HG03558 (cell line): ENCODE data around the gene CNTFR.

Source experiments
- ATAC-seq: cut with Tn5 transposase; IDR thresholded peaks from one replicate; pipeline ENCODE4 v1.9.1; 2021; ENCODE audit warnings: moderate number of reproducible peaks; ENCODE audit not compliant: unreplicated experiment; ENCODE audit errors: extremely low read depth

CNTFR gene

GRCh38 chr9:34591248-34591916 is 1.9 kb upstream of the CNTFR start:
- ATAC-seq = no peak

DNA sequence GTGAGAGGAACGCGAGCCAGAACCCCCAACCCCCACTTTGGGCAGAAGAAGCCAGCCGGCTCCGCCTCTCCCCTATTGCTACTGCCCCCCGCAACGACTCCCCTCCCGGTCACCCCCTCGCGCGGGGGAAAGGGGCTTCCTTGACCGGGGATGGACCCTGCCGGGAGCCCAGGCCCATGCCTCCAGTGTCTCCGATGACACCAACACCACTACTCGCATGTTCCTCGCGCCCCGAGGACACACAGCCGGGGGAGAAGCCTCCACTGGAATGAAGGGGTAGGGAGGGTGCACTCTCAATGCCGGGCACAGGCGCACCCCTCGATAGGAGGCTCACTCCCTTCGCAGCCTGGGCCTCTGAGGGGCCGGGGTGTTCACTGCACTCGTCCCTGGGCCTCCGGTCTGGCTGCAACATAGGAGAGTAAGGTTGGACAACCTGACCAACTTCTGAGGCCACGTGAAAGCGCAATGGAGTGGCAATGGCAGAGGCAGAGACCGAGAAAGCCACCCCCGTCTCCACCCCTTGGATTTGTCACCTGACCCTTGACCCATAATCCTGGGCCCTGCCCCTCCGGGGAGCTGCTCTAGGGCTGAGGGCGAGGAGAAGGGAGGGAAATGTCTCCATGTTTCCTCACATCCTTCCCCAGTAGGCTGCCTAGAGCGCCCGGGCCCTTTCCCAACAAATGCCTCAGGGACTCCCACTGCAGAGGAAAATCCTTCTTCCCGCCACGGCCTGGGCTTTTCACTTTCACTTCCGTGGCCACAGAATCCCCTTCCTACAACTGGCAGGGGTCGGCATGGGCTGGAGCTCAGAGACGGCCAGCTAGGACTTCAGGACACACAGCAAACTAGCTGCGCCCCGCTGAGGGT is 1.1 kb upstream of the CNTFR start:
- ATAC-seq = no peak

DNA sequence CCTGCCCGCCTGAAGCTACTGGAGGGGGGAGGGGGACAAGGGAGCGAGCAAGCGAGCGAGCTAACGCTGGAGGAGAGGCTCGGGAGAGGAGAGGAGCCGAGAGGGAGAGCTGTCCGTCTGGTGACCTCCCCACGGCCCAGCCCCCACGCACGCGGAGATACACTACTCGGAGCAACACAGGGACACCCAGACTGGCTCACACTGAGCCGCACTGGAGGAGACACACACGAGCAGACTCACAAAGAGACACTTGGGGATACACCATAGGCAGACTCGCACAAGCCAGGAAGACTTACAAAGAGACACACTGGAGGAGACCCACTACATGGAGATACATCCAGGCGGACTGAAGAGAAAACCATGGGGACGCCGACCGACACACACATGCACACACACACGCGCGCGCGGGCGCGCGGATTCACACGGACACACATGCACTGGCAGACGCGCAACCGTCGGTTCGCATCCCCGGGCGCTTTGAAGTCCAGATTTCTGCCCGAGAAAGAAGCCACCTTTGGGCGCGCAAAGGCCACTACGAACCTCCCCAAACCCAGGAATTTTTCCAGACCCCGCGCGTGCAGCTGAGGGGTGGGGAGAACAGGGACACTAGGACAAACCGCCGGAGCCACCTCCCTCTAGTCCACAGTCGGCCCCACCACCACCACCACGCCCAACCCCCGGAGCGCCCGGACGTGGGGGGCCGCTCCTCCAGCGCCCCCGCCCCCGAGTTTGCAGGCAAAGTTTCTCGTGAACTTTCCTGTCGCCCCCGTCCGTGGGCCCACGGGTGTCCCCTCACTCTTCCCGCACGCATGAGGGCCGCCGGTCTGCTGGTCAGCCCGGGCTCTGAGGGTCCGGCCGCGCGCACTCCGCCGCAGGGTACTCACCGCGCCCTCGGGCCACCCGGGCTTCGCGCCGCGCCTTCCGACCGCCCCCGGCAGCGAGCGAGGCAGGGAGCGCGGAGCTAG is 571 bp downstream of the CNTFR start:
- ATAC-seq = no peak

- ATAC-seq = no peak
Measured at GRCh38 chr9:34587271-34587670, 2.3 kb downstream of the CNTFR start.

DNA sequence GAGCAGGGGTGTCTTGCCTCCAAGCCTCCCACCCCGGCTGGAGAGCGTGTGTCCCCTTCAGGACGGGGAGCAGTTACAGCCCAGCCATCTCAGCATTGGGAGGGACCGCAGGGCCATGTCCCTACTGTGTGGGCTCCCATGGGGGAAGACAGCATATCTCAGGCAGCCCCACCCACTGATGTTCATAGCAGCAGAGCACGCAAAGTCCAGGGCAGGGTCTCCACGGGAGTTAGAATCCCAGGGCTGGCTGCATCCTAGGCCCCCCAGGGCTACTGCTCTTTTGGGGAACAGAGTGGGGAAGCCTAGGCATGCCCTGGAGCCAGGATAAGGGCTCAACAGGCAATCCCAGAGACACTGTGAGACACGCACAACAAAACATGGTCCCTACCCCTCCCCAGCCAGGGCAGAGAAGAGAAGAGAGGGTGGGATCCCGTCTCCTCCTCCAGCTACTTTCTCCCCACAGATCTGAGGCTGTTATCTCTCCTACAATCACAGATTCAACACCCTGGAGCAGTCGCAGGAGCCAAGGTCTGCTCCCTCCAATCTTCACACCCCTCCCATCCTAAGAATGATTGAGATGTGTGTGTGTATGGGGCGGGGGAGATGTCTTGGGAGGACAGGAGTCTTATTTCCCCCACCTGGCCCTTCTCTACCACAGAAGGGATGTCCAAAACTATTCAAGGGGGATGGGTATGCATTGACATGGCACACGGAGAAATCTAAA is 3.4 kb downstream of the CNTFR start:
- ATAC-seq = no peak

GRCh38 chr9:34584970-34585369 is 4.6 kb downstream of the CNTFR start:
- no peak for ATAC-seq

DNA sequence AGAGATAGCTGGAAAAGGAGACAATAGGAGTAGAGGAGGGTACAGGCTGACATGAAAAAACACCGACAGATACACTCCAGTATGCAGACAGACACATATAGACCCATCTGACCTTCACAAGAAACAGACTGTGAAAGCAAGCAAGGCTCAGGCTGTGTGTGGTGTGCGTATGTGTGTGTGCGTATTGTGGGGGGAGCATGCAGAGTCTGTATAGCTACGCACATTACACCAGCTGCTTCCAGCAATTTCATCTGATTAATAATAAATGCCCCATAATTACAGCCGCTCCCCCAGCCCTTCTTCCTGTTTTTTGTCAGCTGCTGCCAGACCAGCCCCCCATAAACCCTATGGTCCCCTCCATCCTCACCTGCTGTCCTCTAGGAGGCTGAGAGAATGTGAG is 6.7 kb downstream of the CNTFR start:
- no peak for ATAC-seq

GRCh38 chr9:34581318-34581717 is 8.2 kb downstream of the CNTFR start:
- no peak for ATAC-seq

- no peak for ATAC-seq
Measured at GRCh38 chr9:34580358-34580757, 9.2 kb downstream of the CNTFR start.

GRCh38 chr9:34579808-34580163 is 9.7 kb downstream of the CNTFR start:
- no peak for ATAC-seq

DNA sequence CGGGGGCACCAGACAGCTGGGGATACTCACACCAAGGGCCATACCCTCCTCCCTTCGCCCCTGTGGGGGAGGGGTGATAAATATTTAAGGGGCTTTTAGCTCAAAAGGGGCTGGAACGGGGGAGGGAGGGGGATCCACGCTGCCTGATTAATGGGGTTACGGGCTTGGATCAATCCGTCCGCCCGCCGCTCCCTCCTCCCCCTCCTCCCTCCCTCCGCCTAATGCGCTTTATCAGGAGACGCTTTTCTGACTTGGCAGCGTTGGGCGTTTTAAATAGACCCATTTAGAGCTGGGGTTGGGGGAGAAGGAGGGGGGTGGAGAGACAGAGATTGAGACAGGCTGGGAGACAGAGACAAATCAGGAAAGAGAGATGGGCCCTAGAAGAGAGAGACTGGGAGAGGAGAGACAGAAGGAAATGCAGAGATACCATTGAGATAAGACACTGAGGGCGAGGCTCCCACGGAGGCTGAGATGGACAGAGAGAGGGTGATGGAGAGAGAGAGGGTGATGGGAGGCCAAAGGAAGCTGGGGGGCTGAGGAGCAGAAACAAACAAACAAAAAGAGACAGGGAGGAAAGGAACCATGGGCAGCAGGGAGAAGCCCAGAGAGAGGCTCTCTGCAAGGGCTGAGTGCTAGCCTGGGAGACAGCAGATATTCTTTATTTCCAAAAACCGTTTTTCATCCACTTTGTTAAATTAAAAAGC is 10.3 kb downstream of the CNTFR start:
- no peak for ATAC-seq

- ATAC-seq = no peak
Measured at GRCh38 chr9:34578241-34579103, 11.1 kb downstream of the CNTFR start.

DNA sequence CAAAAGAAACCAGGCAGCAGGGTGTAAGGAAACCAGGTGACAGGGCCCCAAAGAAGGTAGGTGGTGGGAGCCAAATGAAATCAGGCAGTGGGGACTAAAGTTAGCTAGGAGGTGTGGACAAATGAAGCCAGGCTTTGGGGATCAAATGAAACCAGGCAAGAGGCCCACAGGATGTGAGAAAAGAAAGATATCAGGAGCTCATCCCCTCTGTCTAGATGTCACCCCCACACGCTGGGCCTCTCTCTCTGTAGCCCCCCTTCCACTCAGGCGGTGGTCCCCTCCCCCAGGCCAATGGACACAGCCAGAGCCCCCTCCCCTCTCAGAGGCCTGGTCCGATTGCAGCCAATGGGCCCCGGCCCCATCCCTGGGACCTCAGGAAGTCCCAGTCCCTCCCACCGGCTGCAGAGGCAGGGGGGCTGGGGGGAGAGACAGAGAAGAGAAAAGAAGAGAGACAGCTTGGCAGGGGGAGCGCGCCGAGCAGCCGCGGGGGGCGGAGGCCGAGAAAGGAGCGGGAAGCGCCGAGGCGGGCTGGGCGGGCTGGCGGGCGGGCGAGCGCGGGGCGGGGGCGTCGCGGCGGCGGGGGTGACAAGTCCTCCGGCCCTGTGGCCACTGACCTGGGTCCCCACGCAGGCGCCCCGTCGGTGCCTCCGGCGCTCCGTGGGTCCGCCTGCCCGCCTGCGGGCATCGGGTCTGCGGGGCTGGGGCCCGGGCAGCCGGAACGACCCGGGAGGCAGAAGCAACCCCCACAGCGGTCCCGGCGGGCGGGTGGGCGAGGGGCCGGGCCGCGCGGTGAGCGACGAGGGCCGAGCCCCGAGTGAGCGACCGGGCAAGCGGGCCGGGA is 11.9 kb downstream of the CNTFR start:
- no peak for ATAC-seq

GRCh38 chr9:34576597-34577399 is 12.7 kb downstream of the CNTFR start:
- no peak for ATAC-seq

DNA sequence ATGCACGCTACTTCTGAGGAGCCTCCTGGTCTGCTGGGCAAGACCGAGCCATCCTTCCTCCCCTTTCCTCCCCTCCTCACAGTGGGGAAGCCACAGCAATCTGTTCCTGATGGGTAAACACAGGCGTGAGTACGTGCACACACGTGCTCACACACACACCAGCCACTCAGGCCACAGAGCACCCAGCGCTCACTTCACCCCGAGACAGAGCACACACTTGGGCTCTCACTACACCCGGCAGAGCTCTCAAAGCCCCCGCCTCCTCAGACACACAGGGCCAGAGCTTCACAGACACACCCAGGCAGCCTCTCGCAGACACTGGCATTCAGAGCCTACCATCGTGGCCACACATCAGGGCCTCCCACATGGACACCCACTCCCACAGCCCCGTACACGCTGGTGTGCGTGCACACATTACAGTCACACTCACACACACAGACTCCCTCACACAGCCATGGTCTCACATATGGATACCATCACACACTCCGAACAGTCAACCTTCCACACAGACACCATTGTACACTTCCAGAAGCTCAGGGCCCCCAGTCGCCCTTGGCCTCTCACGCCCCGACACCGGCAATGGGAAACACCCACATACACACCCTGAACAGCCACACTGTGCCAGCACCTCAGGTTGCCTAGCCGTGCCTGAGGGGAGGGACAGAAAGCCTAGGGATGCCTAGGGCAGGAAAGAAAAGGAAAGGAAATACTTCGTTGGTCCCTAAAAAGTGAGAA is 13.5 kb downstream of the CNTFR start:
- no peak for ATAC-seq

- no peak for ATAC-seq
Measured at GRCh38 chr9:34575241-34575640, 14.3 kb downstream of the CNTFR start.
